HG02943 (cell line): Measurements from ENCODE around the gene MOGAT2.
"Not testable (repeated sequence)": the region's sequence is repeated elsewhere in the genome, so short reads cannot be mapped to it uniquely, and the experiment has no call there.

Experiments
- ATAC-seq: cut with Tn5 transposase; IDR thresholded peaks from one replicate; pipeline ENCODE4 v1.9.1; 2021; ENCODE audit warnings: mild to moderate bottlenecking, low read depth, moderate library complexity; ENCODE audit not compliant: unreplicated experiment

The MOGAT2 gene

GRCh38 chr11:75748729-75749273 lies 31.2 kb downstream of the MOGAT2 start:
- not testable (repeated sequence) for ATAC-seq

DNA sequence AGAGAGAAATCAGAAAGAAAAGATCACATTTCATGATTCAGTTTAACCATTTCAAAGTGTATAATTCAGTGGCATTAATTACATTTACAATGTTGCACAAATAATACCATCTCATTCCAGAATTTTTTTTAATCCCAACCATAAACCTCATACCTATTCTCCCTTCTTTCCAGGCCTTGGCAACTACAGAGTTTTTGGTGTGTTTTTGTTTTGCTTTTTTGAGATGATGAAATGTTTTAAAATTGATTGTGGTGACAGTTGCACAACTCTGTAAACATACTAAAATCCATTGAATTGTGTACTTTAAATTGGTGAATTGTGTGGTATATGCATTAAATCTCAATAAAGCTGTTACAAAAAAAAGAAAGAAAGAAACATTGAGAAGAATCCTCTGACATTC lies 37.3 kb downstream of the MOGAT2 start:
- ATAC-seq: not testable (repeated sequence)

DNA sequence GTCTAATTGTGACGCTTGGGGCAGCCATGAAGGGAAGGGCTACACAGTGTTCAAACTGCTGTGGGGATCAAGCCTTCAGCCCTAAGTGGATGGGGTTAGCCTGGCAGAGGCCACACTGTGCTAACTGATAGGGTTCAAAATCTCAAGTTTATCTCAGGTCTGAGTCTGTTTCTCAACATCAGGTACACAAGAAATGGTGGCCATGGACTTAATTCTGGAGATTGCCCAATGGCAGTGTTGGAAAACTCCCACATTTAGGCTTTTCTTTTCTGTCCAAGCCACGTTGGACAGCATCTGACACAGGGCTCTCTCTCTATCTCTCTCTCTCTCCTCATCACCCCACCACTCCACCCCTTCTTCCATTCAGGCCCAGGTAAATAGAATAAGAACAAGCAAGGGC lies 40.0 kb downstream of the MOGAT2 start:
- ATAC-seq: no peak

DNA sequence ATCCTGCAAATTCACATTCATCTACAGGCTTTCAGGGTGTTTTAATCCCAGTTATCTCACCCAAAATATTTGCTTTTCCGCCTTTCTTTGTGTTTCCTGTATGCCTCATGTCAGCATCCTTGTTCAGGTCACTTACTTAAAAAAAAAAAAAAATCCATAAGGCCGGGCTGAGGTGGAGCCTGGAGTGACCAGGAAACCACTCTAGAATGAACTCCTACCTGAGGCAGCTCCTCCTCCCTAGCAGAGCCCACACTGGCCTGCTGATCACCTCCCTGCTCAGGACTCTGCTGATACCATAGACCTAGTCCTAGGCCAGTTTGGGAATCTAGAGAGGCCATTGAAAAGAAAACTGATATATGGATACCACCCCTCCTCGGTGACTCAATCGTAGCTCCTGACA lies 42.2 kb downstream of the MOGAT2 start:
- no peak for ATAC-seq

DNA sequence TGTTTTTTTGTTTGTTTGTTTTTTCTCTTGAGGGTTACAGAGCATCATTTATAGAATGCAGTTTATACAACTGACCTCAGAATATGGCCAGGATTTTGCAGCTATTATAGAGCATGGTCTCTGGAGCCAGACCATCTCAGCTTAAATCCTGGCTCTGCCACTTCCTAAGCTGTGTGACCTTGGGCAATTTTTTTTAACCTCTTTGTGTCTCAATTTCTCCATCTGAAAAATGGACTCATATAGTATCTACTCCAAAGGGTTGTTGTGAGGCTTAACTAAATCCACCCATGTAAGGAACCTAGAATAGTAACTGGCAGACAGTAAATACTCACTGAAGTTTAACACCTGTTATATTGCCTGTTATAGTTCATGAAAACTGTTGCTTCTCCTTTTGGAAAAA lies 42.6 kb downstream of the MOGAT2 start:
- ATAC-seq: no peak

GRCh38 chr11:75760710-75761493 lies 43.3 kb downstream of the MOGAT2 start:
- ATAC-seq: no peak

DNA sequence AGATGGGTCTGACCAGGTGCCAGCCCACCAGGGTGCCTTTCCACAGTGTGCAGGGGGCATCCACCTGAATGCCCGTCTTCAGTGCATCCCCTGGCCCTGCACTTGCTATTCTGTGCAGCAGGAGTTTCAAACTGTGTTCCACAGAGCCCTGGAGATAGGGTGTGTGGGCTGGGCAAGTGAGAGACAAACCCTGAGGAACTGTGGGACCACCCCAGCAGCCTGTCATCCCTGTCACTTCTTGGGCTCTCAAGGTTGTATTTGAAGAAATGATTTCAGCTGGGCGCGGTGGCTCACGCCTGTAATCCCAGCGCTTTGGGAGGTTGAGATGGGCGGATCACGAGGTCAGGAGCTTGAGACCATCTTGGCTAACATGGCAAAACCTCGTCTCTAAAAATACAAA lies 44.5 kb downstream of the MOGAT2 start:
- no peak for ATAC-seq

- no peak for ATAC-seq
Observed at GRCh38 chr11:75762885-75763284, 45.2 kb downstream of the MOGAT2 start.

DNA sequence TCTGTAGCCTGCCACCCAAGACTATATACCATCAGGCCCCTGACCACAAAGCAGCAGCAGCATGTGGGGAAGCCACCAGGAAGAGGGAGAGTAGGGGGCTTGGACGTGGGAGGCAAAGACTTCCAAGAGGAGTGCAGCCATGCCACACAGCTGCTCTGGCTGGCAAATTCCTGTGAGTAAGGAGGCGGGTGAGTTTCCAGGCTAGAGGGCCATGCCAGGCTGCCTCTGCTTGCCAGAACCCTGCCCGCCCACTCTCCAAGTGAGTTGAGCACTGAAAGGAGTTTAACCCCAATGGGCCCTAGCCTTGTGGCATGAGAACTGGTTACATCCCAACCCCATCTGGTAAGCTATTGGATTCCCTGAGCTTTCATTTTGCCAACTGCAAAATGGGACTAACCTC lies 46.2 kb downstream of the MOGAT2 start:
- no peak for ATAC-seq

DNA sequence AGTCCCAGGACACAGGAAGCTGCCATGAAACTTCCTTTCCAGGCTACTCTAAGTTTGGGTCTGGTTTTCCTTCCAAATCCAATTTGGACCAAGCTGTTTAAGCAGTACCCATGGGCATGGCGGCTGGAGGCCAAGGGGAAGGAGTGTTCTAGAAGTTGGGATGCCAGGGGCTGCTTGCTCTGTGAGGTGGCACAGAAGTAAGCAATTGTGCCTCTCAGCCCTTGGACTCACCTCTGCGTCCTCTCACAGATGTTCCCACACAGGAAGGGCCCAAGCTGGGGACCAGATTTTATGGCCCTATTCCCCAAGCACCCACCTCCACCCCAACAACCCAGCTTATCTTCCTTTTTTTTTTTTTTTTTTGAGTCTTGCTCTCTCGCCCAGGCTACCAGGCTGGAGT lies 47.5 kb downstream of the MOGAT2 start:
- no peak for ATAC-seq

DNA sequence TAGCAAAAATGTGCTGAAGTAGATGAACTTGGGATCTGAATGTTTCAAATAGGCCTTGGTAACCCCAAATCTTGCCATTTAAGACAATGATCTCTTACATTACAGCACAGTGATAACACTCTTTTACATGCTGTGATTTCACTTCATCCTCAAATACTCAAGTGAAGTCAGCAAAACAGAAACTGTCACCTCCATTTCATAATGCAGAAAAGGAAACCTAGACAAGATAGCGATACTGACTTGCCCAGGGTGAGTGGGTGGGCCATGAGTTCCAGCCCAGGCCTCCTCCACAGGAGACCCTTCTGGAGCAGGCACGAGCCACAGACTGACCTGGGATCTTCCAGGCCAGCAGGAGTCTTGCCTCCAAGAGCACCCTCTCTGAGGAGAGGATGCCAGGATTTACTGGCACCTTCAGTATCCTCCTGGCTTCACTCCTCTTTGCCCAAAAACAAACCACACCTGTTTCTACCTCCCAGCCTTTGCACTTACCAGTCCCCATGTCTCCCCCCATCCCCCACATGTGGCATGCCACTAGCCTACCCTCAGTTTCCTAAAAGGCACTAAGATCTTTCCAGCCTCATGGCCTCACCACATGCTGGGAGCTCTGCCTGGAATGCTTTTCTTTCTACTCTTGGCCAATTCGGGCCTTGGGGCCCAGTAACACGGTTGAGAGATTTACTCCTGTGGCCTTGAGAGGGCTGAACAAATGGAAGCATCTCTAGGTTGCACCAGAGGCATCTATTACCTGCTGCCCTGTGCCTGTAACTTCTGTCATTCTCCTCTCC lies 49.0 kb downstream of the MOGAT2 start:
- no peak for ATAC-seq

- no peak for ATAC-seq
Observed at GRCh38 chr11:75767228-75767572, 49.6 kb downstream of the MOGAT2 start.

GRCh38 chr11:75767793-75768111 lies 50.1 kb downstream of the MOGAT2 start:
- no peak for ATAC-seq

DNA sequence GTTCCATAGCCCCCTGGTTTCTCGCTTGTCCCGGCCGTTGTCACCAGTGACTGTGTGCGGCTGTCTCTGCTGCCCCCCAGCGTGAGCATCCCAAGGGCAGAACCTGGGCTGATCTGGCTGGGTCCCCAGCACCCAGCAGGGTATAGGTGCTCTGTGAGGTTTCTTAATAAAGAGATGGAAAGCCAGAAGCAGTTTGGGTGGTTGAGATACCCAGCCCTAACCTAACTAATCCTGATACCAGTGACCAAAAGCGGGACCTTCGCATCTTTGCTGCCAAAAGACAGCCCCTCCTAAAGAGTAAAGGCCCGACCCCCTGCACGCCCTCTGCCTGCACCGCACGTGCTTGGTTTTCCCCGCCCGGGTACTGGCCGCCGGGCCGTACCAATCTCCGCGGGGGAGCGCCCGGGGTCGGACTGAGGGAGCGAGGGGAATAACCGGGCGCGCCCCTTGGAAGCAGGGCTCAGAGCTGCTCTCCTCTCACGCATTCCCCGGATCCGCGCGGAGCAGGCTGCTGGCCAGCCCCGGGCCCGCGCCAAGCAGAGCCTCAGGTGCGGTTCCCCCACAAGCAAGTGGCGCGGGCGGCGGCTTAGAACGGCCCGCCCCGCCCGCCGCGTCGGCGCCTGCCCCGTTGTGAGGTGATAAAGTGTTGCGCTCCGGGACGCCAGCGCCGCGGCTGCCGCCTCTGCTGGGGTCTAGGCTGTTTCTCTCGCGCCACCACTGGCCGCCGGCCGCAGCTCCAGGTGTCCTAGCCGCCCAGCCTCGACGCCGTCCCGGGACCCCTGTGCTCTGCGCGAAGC lies 50.7 kb downstream of the MOGAT2 start, which contains the start of gene DGAT2:
TSS of gene DGAT2 (plus strand) at position 667 of the 797 bp plus-strand sequence. CDS start 214 bp downstream, outside the sequence.
- ATAC-seq: peak; percentile 58

- no peak for ATAC-seq
Observed at GRCh38 chr11:75768909-75769771, 51.5 kb downstream of the MOGAT2 start.

- no peak for ATAC-seq
Observed at GRCh38 chr11:75770102-75770501, 52.5 kb downstream of the MOGAT2 start.

- ATAC-seq: no peak
Observed at GRCh38 chr11:75771646-75772410, 54.2 kb downstream of the MOGAT2 start.

GRCh38 chr11:75773595-75774353 lies 56.1 kb downstream of the MOGAT2 start:
- ATAC-seq: peak; percentile 76

GRCh38 chr11:75775056-75775455 lies 57.4 kb downstream of the MOGAT2 start:
- ATAC-seq: no peak
